Esophagus muscularis mucosa (tissue), 4 donors: ENCODE results near the gene RASSF1. TPM values are rescaled to one million over a fixed set of nuclear protein-coding genes. Genes with fewer than 3 reads are reported as not detected.

ENCODE experiments used
- DNase-seq: peaks from one replicate; pipeline ENCODE4 v3.0.0-alpha.2; 2017; ENCODE audit errors: extremely low spot score
- H3K27ac ChIP-seq, 4 donors: fragments of 200-600 bp; sonication (generic); replicated peaks in 1 of 4; 1 replicate in 3 of 4; 2 replicates in 1 of 4; pipeline ENCODE4 v1.5.1; 2016 to 2019; ENCODE audit warnings: mild to moderate bottlenecking in 1 of 4
- H3K27me3 ChIP-seq, 4 donors: fragments of 200-600 bp; sonication (generic); one replicate each; pipeline versions ENCODE4 v1.5.1 to v1.6.0; 2016 to 2019
- H3K36me3 ChIP-seq, 4 donors: fragments of 200-600 bp; sonication (generic); one replicate each; pipeline ENCODE4 v1.5.1; 2016 to 2019
- H3K4me1 ChIP-seq, 4 donors: fragments of 200-600 bp; sonication (generic); one replicate each; pipeline ENCODE4 v1.5.1; 2016 to 2019
- H3K4me3 ChIP-seq, 4 donors: fragments of 200-600 bp; sonication (generic); 1 replicate in 2 of 4; 2 replicates in 2 of 4; pipeline ENCODE4 v1.5.1; 2016 to 2019; ENCODE audit warnings: mild to moderate bottlenecking in 4 of 4, moderate library complexity in 1 of 4
- H3K9me3 ChIP-seq, 4 donors: fragments of 200-600 bp; sonication (generic); 1 replicate in 3 of 4; 2 replicates in 1 of 4; pipeline ENCODE4 v1.5.1; 2016 to 2019
- EP300 ChIP-seq: sonication (generic); formaldehyde crosslinking; IDR thresholded peaks from one replicate; pipeline ENCODE4 v1.6.1; 2017; ENCODE audit warnings: antibody characterized with exemption
- POLR2A ChIP-seq: fragments of 450-650 bp; IDR thresholded peaks from one replicate; pipeline ENCODE4 v1.6.1; 2017; ENCODE audit warnings: antibody characterized with exemption, moderate library complexity, mild to moderate bottlenecking, low read depth
- POLR2AphosphoS5 ChIP-seq, 2 donors: sonication (generic); formaldehyde crosslinking; IDR thresholded peaks; one replicate each; pipeline ENCODE4 v1.6.1; 2017; ENCODE audit warnings: antibody characterized with exemption in 2 of 2
- WGBS: methylation state at CpG from one replicate; pipeline ENCODE4 v1.1.5; 2018; 5-methylcytosine and 5-hydroxymethylcytosine counted together
- intact Hi-C: fragments of 100-400 bp; cut with DNase I; formaldehyde crosslinking; loops from one replicate; pipeline ENCODE4 v1.15.1; 2023
- total RNA-seq, 4 donors: library from RNA; depleted of rRNA; stranded (reverse); fragments of >200 nt; gene quantifications; one replicate each; pipeline versions ENCODE4 v1.1.0 to v1.2.1, GENCODE V29; 2016
- TF ChIP-seq, protein P1 (sequence below), 3 experiments: fragments of 200-600 bp in 2 of 3; fragments of 450-650 bp in 1 of 3; sonication (generic) in 2 of 3; IDR thresholded peaks; one replicate each; pipeline ENCODE4 v1.5.1; 2017 to 2019; ENCODE audit warnings: antibody characterized with exemption in 3 of 3, mild to moderate bottlenecking in 2 of 3, moderate library complexity in 1 of 3

RASSF1 gene
- total RNA-seq, 4 donors from 2014 or later = 28.7 to 44.2 (median 33.2) TPM

GRCh38 chr3:50351323-50351697, 10.7 kb upstream of the RASSF1 start:
- peak overlapping the region; percentile 71 to 97 (median 74) for H3K4me3 ChIP-seq
- H3K4me1 ChIP-seq = peaks cover 46 to 74% (median 56%) of the 10 kb centered on the region in 4 donors
- WGBS = 53% methylated on average over 11 of the region's 11 CpGs
- no peaks in the 10 kb centered on the region for H3K27me3 ChIP-seq
- intact Hi-C loops = no loop called here
- no peak for TF ChIP-seq POLR2AphosphoS5 (IDR thresholded peaks at IDR 0.05)
- TF ChIP-seq, protein P1, sequence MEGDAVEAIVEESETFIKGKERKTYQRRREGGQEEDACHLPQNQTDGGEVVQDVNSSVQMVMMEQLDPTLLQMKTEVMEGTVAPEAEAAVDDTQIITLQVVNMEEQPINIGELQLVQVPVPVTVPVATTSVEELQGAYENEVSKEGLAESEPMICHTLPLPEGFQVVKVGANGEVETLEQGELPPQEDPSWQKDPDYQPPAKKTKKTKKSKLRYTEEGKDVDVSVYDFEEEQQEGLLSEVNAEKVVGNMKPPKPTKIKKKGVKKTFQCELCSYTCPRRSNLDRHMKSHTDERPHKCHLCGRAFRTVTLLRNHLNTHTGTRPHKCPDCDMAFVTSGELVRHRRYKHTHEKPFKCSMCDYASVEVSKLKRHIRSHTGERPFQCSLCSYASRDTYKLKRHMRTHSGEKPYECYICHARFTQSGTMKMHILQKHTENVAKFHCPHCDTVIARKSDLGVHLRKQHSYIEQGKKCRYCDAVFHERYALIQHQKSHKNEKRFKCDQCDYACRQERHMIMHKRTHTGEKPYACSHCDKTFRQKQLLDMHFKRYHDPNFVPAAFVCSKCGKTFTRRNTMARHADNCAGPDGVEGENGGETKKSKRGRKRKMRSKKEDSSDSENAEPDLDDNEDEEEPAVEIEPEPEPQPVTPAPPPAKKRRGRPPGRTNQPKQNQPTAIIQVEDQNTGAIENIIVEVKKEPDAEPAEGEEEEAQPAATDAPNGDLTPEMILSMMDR (IDR thresholded peaks at IDR 0.05) = no peak
- no peak for TF ChIP-seq EP300
- TF ChIP-seq POLR2A = no peak
- DNase-seq = no peak
- H3K9me3 ChIP-seq = no peaks in the 10 kb centered on the region
- H3K27ac ChIP-seq = peak overlapping the region; percentile 87 to 96 (median 91)
- peaks cover 14 to 57% (median 48%) of the 10 kb centered on the region in 4 donors for H3K36me3 ChIP-seq

- Histone ChIP-seq H3K4me3 (peak within 1 kb of the TSS; percentile 71 to 97 (median 74)), H3K9me3 (no peaks in the 10 kb centered on the region), H3K36me3 (peaks cover 14 to 52% (median 44%) of the 10 kb centered on the region in 4 donors), H3K27me3 (no peaks in the 10 kb centered on the region), H3K4me1 (peaks cover 41 to 74% (median 55%) of the 10 kb centered on the region in 4 donors), H3K27ac (peak within 1 kb of the TSS; percentile 87 to 96 (median 91))
- intact Hi-C loops = no loop called here
- WGBS = no CpG with 5 or more reads among the region's 64 CpGs
- peak; percentile 98 for DNase-seq
- no peak for TF ChIP-seq EP300
- TF ChIP-seq POLR2A = peak; percentile 32
- TF ChIP-seq, protein P1 (IDR thresholded peaks at IDR 0.05) = peak in 2 of 3 experiments; percentile 2 to 10
- peak; percentile 94 for TF ChIP-seq POLR2AphosphoS5 (IDR thresholded peaks at IDR 0.05)
Observed at GRCh38 chr3:50350527-50351322, 10.1 kb upstream of the RASSF1 start, which contains the start of the genes CYB561D2 and NPRL2. CYB561D2 (plus strand) TSS chr3:50350862; CDS start chr3:50351434, 572 bp downstream. NPRL2 (minus strand) TSS chr3:50350775; CDS start chr3:50350652, 123 bp downstream.

GRCh38 chr3:50350213-50350526, 9.5 kb upstream of the RASSF1 start:
- 13% methylated on average over 4 of the region's 7 CpGs for WGBS
- H3K27ac ChIP-seq = peak overlapping the region; percentile 87 to 96 (median 91)
- H3K27me3 ChIP-seq = peaks cover 0 to 3% (median 0%) of the 10 kb centered on the region in 4 donors
- intact Hi-C loops = no loop called here
- TF ChIP-seq EP300 = no peak
- TF ChIP-seq, protein P1 (IDR thresholded peaks at IDR 0.05) = no peak
- no peak for TF ChIP-seq POLR2AphosphoS5 (IDR thresholded peaks at IDR 0.05)
- no peak for TF ChIP-seq POLR2A
- peaks cover 43 to 74% (median 55%) of the 10 kb centered on the region in 4 donors for H3K4me1 ChIP-seq
- no peak for DNase-seq
- peaks cover 14 to 46% (median 39%) of the 10 kb centered on the region in 4 donors for H3K36me3 ChIP-seq
- peak overlapping the region; percentile 71 to 97 (median 74) for H3K4me3 ChIP-seq
- H3K9me3 ChIP-seq = no peaks in the 10 kb centered on the region

DNA sequence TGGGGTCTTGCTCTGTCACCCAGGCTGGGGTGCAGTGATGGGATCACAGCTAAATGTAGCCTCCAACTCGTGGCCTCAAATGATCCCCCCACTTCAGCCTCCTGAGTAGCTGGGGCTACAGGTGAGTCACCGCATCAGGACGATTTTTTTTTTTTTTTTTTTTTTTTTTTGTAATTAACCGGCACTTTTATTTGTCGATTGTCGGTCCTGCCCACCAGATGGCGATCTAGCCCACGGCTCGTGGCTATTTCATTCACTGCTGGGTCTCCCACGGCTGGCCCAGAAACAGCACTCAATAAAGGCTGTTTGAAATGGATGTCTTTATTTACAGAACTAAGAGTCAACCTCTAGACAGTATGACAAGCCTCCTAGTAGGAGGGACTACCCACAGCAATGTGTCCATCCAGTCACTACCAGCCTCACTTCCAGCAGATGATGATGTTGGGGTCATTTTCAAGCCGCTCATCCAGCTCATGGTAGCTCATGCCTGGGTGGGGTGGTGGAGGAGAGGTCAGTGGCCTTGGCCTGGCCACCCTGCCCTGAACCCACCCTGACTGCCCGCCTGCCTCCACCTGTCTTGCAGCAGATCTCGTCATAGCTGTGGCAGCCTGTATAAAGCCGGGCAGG, 6.7 kb upstream of the RASSF1 start:
- Histone ChIP-seq H3K4me1 (peaks cover 42 to 57% (median 55%) of the 10 kb centered on the region in 4 donors), H3K27ac (peak overlapping the region in 1 of 4 donors; percentile 60), H3K4me3 (no peak overlapping the region), H3K36me3 (peaks cover 0 to 20% (median 13%) of the 10 kb centered on the region in 4 donors), H3K9me3 (no peaks in the 10 kb centered on the region), H3K27me3 (peaks cover 0 to 3% (median 0%) of the 10 kb centered on the region in 4 donors)
- 23% methylated on average over 13 of the region's 14 CpGs for WGBS
- DNase-seq = no peak
- TF ChIP-seq EP300 = no peak
- TF ChIP-seq, protein P1 (IDR thresholded peaks at IDR 0.05) = peak; percentile 50 to 54 (median 52)
- intact Hi-C loops = loop anchor here (2.0 kb wide), 1 partner anchor 196 kb away; no protein-coding TSS in a partner anchor
